Ishikawa (cell line): Measurements from ENCODE around the gene ARHGAP26.

Experiments used
- CEBPB ChIP-seq: IDR thresholded peaks from 2 replicates; pipeline ENCODE4 v1.6.1; 2012
- EP300 ChIP-seq: IDR thresholded peaks from 2 replicates; pipeline ENCODE4 v1.6.1; 2012; ENCODE audit warnings: borderline replicate concordance
- FOXM1 ChIP-seq: IDR thresholded peaks from 2 replicates; pipeline ENCODE4 v1.6.1; 2012; ENCODE audit warnings: low read depth, borderline replicate concordance
- RAD21 ChIP-seq: IDR thresholded peaks from 2 replicates; pipeline ENCODE4 v1.6.1; 2012; ENCODE audit warnings: low read depth
- TF ChIP-seq, protein P1 (sequence below): IDR thresholded peaks from 2 replicates; pipeline ENCODE4 v1.6.1; 2012; ENCODE audit warnings: low read depth, mild to moderate bottlenecking

DNA sequence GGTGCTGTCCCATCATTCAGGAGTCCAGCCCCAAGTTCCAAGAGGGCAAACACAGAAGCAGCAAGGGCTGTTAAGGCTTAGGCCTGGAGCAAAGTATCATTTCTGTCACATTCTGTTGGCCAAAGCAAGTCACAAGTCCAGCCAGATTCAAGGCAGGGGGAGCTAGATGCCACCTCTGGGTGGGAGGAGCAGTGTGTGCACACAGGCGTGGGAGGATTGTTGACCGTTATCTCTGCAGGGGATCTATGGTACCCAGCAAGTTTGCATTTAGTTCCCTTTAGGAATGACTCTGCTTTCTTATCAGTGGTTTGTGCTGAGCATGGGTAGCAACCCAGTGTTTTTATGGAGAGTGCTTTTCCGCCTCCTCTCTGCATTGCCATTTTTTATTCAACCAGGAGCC lies 354.4 kb downstream of the ARHGAP26 start:
- TF ChIP-seq RAD21 (no peak), EP300 (no peak), CEBPB (no peak), FOXM1 (no peak)
- TF ChIP-seq, protein P1, sequence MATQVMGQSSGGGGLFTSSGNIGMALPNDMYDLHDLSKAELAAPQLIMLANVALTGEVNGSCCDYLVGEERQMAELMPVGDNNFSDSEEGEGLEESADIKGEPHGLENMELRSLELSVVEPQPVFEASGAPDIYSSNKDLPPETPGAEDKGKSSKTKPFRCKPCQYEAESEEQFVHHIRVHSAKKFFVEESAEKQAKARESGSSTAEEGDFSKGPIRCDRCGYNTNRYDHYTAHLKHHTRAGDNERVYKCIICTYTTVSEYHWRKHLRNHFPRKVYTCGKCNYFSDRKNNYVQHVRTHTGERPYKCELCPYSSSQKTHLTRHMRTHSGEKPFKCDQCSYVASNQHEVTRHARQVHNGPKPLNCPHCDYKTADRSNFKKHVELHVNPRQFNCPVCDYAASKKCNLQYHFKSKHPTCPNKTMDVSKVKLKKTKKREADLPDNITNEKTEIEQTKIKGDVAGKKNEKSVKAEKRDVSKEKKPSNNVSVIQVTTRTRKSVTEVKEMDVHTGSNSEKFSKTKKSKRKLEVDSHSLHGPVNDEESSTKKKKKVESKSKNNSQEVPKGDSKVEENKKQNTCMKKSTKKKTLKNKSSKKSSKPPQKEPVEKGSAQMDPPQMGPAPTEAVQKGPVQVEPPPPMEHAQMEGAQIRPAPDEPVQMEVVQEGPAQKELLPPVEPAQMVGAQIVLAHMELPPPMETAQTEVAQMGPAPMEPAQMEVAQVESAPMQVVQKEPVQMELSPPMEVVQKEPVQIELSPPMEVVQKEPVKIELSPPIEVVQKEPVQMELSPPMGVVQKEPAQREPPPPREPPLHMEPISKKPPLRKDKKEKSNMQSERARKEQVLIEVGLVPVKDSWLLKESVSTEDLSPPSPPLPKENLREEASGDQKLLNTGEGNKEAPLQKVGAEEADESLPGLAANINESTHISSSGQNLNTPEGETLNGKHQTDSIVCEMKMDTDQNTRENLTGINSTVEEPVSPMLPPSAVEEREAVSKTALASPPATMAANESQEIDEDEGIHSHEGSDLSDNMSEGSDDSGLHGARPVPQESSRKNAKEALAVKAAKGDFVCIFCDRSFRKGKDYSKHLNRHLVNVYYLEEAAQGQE: no peak
